SH-SY5Y (cell line): Measurements from ENCODE around the gene FGF12.

Experiments
- GATA2 ChIP-seq: IDR thresholded peaks from 2 replicates; pipeline ENCODE4 v1.6.1; 2011; ENCODE audit warnings: mild to moderate bottlenecking, low read depth, low read length
- GATA3 ChIP-seq: IDR thresholded peaks from 2 replicates; pipeline ENCODE4 v1.6.1; 2011; ENCODE audit warnings: low read depth, mild to moderate bottlenecking, low read length, moderate library complexity

FGF12 gene

DNA sequence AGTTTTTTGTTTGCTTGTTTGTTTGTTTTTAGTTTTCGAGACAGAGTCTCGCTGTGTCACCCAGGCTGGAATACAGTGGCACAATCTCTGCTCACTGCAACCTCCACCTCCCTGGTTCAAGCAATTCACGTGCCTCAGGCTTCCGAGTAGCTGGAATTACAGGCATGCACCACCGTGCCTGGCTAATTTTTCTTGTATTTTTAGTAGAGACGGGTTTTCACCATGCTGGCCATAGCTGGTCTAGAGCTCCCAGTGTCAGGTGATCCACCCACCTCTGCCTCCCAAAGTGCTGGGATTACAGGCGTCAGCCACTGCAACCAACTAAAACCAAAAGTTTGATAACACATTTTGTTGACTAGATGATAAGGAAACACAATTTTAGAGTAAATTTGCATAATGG is 372.7 kb downstream of the FGF12 start:
- TF ChIP-seq GATA2 (no peak), GATA3 (no peak)

DNA sequence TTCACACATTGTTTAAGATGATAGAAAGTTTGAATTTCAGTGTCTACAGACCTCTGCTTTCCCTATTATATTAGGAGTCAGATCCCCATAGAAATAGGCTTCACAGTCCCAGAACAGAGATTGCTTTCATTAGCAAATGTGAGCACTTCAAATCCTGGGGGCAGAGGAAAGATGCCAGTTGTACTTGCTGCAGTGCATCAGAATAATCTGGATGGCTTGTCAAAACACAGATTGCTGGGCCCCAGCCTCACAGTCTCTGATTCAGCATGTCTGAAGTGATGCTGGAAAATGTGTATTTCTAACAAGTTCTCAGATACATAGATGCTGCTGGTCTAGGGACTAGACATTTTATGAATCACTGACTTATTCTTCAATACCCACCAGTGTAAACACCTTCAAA is 375.2 kb downstream of the FGF12 start:
- TF ChIP-seq GATA3: no peak
- no peak for TF ChIP-seq GATA2

DNA sequence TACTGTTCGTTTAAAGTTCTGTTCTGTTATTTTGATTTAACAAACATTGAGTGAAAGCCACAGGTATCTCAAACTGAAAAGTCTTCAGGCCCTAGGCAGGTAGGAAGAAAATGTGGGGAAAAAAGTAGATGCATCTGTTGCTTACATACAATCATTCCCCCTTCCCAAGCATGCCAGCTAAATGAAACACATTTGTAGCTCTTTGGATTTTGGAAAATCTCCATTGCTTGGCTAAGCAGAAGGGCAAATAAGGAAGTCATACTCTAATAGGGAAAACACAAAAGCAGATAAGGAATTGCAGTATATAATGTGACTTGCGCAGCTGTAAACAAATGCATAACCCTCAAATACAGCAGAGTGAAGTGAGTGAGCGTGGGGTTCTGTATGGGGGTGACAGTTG is 375.9 kb downstream of the FGF12 start:
- TF ChIP-seq GATA2: no peak
- no peak for TF ChIP-seq GATA3

DNA sequence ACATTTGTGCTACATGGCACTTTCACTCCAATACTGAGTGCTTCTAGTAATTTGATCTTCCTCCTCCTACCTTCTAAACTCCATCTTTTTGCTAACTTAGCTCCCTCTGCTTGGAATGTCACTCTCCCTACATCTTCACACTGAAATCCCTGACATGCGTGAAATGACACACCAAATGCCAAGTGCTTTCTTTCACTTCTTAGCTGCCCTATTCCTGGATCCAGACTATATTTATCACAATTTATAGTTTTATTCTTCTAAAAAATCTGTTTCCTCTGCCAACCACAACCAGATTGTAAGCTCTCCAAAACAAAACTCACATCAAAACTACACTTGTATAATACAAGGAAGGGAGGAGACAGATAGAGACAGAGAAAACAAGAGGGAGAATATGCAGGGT is 387.3 kb downstream of the FGF12 start:
- no peak for TF ChIP-seq GATA3
- TF ChIP-seq GATA2: no peak

- no peak for TF ChIP-seq GATA3
- TF ChIP-seq GATA2: no peak
Observed at GRCh38 chr3:192339214-192339613, 388.1 kb downstream of the FGF12 start.

DNA sequence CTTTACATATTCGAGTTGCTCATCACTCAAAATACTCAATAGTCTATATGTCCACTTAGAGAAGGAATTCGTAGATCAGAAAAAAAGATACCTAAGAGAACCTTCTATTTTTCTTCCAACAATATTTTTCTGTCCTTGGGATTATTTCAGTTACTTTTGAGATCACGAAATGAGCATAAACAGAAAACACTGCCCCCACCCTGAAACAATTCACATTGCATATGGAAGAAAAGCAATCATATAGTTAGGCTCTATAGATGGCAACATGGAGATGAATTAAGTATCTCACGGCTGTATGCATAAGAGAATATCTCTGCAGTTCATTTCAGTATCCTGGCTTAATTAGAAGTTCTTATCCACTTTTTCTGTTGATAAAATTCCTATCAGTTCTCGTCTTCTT is 391.1 kb downstream of the FGF12 start:
- TF ChIP-seq GATA2 (no peak), GATA3 (no peak)

DNA sequence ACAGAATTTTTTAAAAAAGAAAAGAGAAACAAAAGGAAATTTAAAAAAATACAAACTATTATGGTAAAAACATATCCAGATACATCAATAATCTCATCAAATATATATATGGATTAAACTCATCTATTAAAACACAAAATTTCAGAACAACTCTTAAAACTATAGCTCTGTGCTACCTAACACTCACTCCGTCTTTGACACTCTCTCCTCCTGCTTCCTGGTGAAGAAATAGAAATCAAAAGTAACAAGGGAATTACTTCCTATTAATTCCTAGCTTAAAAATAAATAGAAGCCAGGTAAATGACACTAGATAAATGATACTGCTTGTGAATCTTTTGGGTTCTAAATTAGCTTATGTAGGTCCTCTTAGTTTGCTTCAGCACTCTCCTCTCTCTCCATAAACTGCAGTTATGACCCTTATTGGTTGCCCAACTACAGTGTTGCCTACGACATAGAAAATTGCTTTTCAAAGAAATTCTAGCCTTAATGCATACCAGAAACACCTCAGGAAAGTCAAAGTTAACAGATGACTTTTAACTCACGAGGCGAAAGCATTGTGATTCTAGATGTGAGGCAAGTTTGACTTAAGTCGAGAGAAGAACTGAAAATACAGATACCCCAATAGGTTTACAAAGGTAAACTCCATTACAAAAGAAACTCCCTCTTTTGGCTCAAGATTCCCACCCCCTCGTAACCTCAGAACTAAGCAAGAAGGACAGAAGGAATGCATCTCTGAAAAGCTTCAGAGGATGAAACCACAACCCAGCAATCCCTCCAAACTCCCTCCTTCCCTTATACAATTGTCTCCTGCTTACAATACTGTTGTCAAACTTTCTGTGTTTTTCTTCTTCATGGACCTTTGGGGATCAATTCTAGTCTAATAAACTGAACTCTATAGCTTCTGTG is 394.7 kb downstream of the FGF12 start:
- TF ChIP-seq GATA2 (no peak), GATA3 (no peak)

- no peak for TF ChIP-seq GATA2
- TF ChIP-seq GATA3: no peak
Observed at GRCh38 chr3:192331749-192332385, 395.5 kb downstream of the FGF12 start.

GRCh38 chr3:192326656-192327055 is 400.7 kb downstream of the FGF12 start:
- TF ChIP-seq GATA3 (no peak), GATA2 (no peak)

- no peak for TF ChIP-seq GATA3
- no peak for TF ChIP-seq GATA2
Observed at GRCh38 chr3:192317564-192317963, 409.8 kb downstream of the FGF12 start.

DNA sequence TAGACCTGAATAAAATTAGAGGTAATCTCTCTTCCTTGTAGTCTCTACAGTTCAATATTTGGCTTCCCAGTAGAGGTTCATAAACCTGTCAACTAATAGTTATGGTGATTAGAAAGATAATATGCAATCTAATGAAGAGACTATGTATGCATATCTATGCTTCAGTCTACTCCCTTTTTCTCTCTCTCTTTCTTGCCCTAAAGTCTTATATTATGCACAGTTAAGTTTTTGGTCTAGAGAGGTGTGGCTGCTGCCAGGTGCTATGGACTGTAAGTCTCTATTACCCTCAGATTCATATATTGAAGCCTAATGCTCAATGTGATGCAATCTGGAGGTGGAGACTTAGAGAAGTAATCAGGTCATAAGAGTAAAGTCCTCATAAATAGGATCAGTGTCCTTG is 413.7 kb downstream of the FGF12 start:
- TF ChIP-seq GATA3 (no peak), GATA2 (no peak)

DNA sequence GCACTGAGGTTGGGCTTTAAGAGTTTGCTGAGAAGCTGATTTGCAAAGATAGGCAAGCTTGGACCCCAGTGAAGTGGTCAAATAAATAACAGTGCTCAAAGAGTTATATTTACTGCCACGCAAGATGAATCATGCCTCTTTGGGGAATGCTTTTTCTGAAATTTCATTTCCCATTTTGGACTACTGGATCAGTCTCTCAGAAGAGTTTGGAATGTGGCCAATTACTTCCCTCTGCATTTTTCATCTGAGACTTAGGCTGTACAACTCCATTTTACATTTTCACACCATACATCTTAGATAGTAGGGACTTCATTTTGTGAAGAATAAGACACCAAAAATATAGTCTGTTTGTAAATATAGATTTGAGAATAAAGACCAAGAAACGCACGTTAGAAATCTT is 419.7 kb downstream of the FGF12 start:
- no peak for TF ChIP-seq GATA2

GRCh38 chr3:192303235-192303634 is 424.1 kb downstream of the FGF12 start:
- TF ChIP-seq GATA3: no peak
- no peak for TF ChIP-seq GATA2

DNA sequence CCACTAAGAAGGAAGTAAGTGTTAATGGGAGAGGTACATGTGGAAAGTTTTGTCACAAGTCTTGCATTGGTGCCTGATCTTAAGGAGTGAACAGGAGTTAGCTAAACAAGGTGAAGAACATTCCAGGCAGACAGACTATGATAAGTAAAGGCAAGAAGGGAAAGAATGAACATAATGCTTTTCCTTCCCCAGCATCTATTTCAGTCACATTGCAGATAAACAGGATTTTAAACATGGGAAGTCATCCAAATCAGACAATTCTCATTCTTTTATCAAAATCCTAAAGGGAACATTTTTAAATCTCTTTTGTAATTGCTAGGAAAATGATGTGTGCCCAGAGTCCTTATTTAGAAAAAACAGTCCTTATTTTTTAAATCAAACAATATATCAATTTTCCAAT is 424.6 kb downstream of the FGF12 start:
- TF ChIP-seq GATA2 (no peak), GATA3 (no peak)

DNA sequence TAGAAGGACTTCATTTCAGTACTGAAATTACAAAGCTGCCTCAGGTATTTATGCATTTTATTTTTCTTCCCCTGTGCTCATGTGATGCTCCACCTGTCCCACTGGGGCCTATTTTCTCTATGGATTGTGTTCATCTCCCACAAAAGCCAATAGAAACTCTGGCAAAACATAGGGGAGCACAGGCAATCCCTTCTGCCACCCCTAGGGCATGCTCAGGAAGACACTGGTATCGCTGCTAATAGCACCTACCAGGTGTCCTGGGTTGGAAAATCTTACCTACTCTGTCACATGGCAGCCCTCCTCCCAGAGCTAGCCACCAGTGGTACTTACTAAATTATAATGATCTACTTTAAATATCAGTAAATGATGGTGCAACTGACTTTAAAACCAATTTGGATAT is 427.4 kb downstream of the FGF12 start:
- no peak for TF ChIP-seq GATA3
- no peak for TF ChIP-seq GATA2

DNA sequence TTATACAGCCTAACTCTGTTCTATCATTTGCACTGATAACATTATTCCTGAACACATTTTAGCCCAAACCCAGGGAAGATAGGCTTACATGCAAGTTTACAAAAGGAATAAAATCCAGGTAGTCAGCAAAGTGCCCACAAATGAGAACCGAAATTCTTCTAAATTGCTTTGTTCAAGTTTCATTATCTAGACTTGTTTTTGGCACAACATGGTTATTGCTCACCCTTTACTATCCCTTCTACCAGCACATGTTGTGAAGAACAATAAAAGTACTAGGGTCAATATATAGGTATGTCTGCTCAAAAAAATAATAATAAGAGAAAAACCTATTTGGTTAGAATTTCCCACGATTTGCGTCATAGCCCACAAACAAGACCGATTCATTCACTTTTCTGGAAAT is 430.5 kb downstream of the FGF12 start:
- TF ChIP-seq GATA3 (no peak), GATA2 (no peak)
